Stimulated activated naive CD8-positive, alpha-beta T cell treated with anti-CD3 and anti-CD28 coated beads, Interleukin-15, Interleukin-2, amounts not matched to agents 100 ng/mL and 50 ng/mL, for 24 hours (primary cell): ENCODE data around the gene SLC35E1.

ENCODE experiments used
- H3K27ac Mint-ChIP-seq: one replicate; pipeline ENCODE4 v1.8.0; 2021; ENCODE audit warnings: mild to moderate bottlenecking, mixed read lengths
- H3K27me3 Mint-ChIP-seq: one replicate; pipeline ENCODE4 v1.8.0; 2021; ENCODE audit warnings: mixed read lengths
- H3K36me3 Mint-ChIP-seq: one replicate; pipeline ENCODE4 v1.8.0; 2021; ENCODE audit warnings: low read depth, mixed read lengths
- H3K4me1 Mint-ChIP-seq: one replicate; pipeline ENCODE4 v1.8.0; 2021; ENCODE audit warnings: low read depth, mixed read lengths
- H3K4me3 Mint-ChIP-seq: one replicate; pipeline ENCODE4 v1.8.0; 2021; ENCODE audit warnings: mild to moderate bottlenecking, mixed read lengths
- H3K9me3 Mint-ChIP-seq: one replicate; pipeline ENCODE4 v1.8.0; 2021; ENCODE audit warnings: mixed read lengths

SLC35E1 gene

GRCh38 chr19:16589917-16590316 is 17.7 kb upstream of the SLC35E1 start:
- peaks cover 5% of the 10 kb centered on the region for H3K36me3 Mint-ChIP-seq
- no peaks in the 10 kb centered on the region for H3K9me3 Mint-ChIP-seq
- H3K4me3 Mint-ChIP-seq, result no peak overlapping the region
- peaks cover 90% of the 10 kb centered on the region for H3K4me1 Mint-ChIP-seq
- H3K27ac Mint-ChIP-seq, result no peak overlapping the region
- no peaks in the 10 kb centered on the region for H3K27me3 Mint-ChIP-seq

GRCh38 chr19:16588824-16589577 is 16.8 kb upstream of the SLC35E1 start:
- H3K4me1 Mint-ChIP-seq, result peaks cover 90% of the 10 kb centered on the region
- peak overlapping the region; percentile 90 for H3K4me3 Mint-ChIP-seq
- H3K9me3 Mint-ChIP-seq, result no peaks in the 10 kb centered on the region
- peaks cover 5% of the 10 kb centered on the region for H3K36me3 Mint-ChIP-seq
- no peaks in the 10 kb centered on the region for H3K27me3 Mint-ChIP-seq
- peak overlapping the region; percentile 92 for H3K27ac Mint-ChIP-seq

- no peaks in the 10 kb centered on the region for H3K27me3 Mint-ChIP-seq
- no peaks in the 10 kb centered on the region for H3K9me3 Mint-ChIP-seq
- peaks cover 90% of the 10 kb centered on the region for H3K4me1 Mint-ChIP-seq
- peak overlapping the region; percentile 92 for H3K27ac Mint-ChIP-seq
- H3K36me3 Mint-ChIP-seq, result peaks cover under 1% of the 10 kb centered on the region
- H3K4me3 Mint-ChIP-seq, result peak overlapping the region; percentile 90
These were observed 15.9 kb upstream of the SLC35E1 start for GRCh38 chr19:16587833-16588823.

- H3K36me3 Mint-ChIP-seq, result no peaks in the 10 kb centered on the region
- H3K27ac Mint-ChIP-seq, result peak overlapping the region; percentile 92
- H3K4me3 Mint-ChIP-seq, result peak overlapping the region; percentile 90
- H3K4me1 Mint-ChIP-seq, result peaks cover 89% of the 10 kb centered on the region
- no peaks in the 10 kb centered on the region for H3K27me3 Mint-ChIP-seq
- no peaks in the 10 kb centered on the region for H3K9me3 Mint-ChIP-seq
These were observed 15.0 kb upstream of the SLC35E1 start for GRCh38 chr19:16586991-16587832.

- no peaks in the 10 kb centered on the region for H3K9me3 Mint-ChIP-seq
- H3K36me3 Mint-ChIP-seq, result no peaks in the 10 kb centered on the region
- H3K27me3 Mint-ChIP-seq, result no peaks in the 10 kb centered on the region
- H3K27ac Mint-ChIP-seq, result peak overlapping the region; percentile 95
- H3K4me3 Mint-ChIP-seq, result peak overlapping the region; percentile 90
- peaks cover 87% of the 10 kb centered on the region for H3K4me1 Mint-ChIP-seq
These were observed 14.3 kb upstream of the SLC35E1 start for GRCh38 chr19:16586477-16586871.

- H3K9me3 Mint-ChIP-seq, result no peaks in the 10 kb centered on the region
- H3K36me3 Mint-ChIP-seq, result no peaks in the 10 kb centered on the region
- H3K27me3 Mint-ChIP-seq, result no peaks in the 10 kb centered on the region
- peak overlapping the region; percentile 95 for H3K27ac Mint-ChIP-seq
- H3K4me3 Mint-ChIP-seq, result peak overlapping the region; percentile 90
- peaks cover 89% of the 10 kb centered on the region for H3K4me1 Mint-ChIP-seq
These were observed 13.7 kb upstream of the SLC35E1 start for GRCh38 chr19:16585808-16586476.

- Mint-ChIP-seq H3K4me3 (peak overlapping the region; percentile 90), H3K27me3 (no peaks in the 10 kb centered on the region), H3K36me3 (no peaks in the 10 kb centered on the region), H3K27ac (peak overlapping the region; percentile 95), H3K9me3 (no peaks in the 10 kb centered on the region), H3K4me1 (peaks cover 90% of the 10 kb centered on the region)
These were observed 13.0 kb upstream of the SLC35E1 start for GRCh38 chr19:16585094-16585801.

GRCh38 chr19:16584248-16585093 is 12.3 kb upstream of the SLC35E1 start:
- Mint-ChIP-seq H3K27ac (peak overlapping the region; percentile 95), H3K4me1 (peaks cover 90% of the 10 kb centered on the region), H3K36me3 (no peaks in the 10 kb centered on the region), H3K4me3 (peak overlapping the region; percentile 90), H3K27me3 (no peaks in the 10 kb centered on the region), H3K9me3 (no peaks in the 10 kb centered on the region)

- H3K27me3 Mint-ChIP-seq, result no peaks in the 10 kb centered on the region
- H3K27ac Mint-ChIP-seq, result peak overlapping the region; percentile 40
- H3K36me3 Mint-ChIP-seq, result peaks cover 8% of the 10 kb centered on the region
- no peaks in the 10 kb centered on the region for H3K9me3 Mint-ChIP-seq
- peaks cover 80% of the 10 kb centered on the region for H3K4me1 Mint-ChIP-seq
- no peak overlapping the region for H3K4me3 Mint-ChIP-seq
These were observed 10.5 kb upstream of the SLC35E1 start for GRCh38 chr19:16582486-16583261.

GRCh38 chr19:16581971-16582343 is 9.7 kb upstream of the SLC35E1 start:
- Mint-ChIP-seq H3K27me3 (no peaks in the 10 kb centered on the region), H3K4me3 (no peak overlapping the region), H3K9me3 (no peaks in the 10 kb centered on the region), H3K27ac (peak overlapping the region; percentile 2), H3K4me1 (peaks cover 73% of the 10 kb centered on the region), H3K36me3 (peaks cover 11% of the 10 kb centered on the region)

- H3K27me3 Mint-ChIP-seq, result no peaks in the 10 kb centered on the region
- H3K27ac Mint-ChIP-seq, result peak overlapping the region; percentile 2
- peaks cover 68% of the 10 kb centered on the region for H3K4me1 Mint-ChIP-seq
- H3K9me3 Mint-ChIP-seq, result no peaks in the 10 kb centered on the region
- peaks cover 11% of the 10 kb centered on the region for H3K36me3 Mint-ChIP-seq
- H3K4me3 Mint-ChIP-seq, result no peak overlapping the region
These were observed 9.1 kb upstream of the SLC35E1 start for GRCh38 chr19:16581145-16581970.

- no peaks in the 10 kb centered on the region for H3K27me3 Mint-ChIP-seq
- H3K36me3 Mint-ChIP-seq, result peaks cover 21% of the 10 kb centered on the region
- peaks cover 63% of the 10 kb centered on the region for H3K4me1 Mint-ChIP-seq
- peak overlapping the region; percentile 80 for H3K27ac Mint-ChIP-seq
- no peak overlapping the region for H3K4me3 Mint-ChIP-seq
- no peaks in the 10 kb centered on the region for H3K9me3 Mint-ChIP-seq
These were observed 7.2 kb upstream of the SLC35E1 start for GRCh38 chr19:16579381-16579780.
